ENCODE results near the gene SGCG.
"Not testable (repeated sequence)": the region's sequence is repeated elsewhere in the genome, so short reads cannot be mapped to it uniquely, and the experiment has no call there.

Gene SGCG

DNA sequence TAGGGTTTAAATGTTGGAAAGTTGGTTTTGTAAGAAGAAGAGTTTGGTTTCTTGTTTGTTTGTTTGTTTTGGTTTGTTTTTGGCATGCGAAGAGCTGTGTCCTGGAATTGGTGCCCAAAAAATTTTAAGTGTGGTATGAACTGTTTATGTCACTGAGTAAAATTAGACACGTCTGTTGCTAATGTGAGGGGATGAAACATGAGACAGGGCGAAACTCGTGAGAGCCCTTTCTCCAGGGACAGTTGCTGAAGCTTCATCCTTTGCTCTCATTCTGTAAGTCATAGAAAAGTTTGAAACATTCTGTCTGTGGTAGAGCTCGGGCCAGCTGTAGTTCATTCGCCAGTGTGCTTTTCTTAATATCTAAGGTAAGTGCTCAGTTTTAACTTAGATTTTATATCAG lies at the start of gene SGCG:
SGCG (plus strand) TSS at position 269 of the 400 bp plus-strand sequence. CDS start 22,716 bp downstream, outside the sequence.
- DNase-seq (ENCODE audit: low read depth in 2 of 2, low spot score in 1 of 2) = no peak

- DNase-seq (ENCODE audit: low read depth in 2 of 2, low spot score in 1 of 2) = no peak
These were observed 46.2 kb upstream of the SGCG start for GRCh38 chr13:23134542-23134941.

DNA sequence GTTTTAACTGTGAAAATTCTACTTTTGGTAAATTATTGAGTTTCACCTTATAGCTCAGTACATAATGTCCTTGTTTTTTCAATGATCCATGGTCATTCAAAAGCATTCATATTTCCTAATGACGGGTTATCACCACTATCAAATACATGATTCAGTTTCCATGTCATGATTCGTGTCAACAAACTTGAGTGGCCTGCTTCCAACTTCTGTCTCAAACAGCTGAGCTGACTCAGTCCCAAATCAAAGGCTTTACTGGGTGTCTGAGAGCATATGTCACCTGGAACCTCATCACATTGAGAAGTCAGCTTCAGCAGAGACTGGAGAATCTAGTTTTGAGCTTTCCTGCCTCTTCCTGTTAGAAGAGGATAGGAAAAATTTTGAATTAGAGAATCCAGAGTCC lies 40.3 kb upstream of the SGCG start:
- no peak for DNase-seq (ENCODE audit: low read depth in 2 of 2, low spot score in 1 of 2)

DNA sequence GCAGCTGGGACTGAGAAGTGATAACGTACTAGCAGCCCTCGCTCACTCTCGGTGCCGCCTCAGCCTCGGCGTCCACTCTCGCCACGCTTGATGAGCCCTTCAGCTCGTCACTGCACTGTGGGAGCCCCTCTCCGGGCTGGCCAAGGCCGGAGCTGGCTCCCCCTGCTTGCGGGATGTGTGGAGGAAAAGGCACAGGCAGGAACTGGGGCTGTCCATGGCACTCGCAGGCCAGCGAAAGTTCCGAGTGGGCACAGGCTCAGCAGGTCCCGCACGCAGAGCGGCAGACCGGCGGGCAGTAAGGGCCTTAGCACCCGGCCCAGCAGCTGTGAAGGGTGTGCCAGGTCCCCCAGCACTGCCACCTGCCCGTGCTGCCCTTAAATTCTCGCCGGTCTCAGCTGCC lies 38.8 kb upstream of the SGCG start:
- DNase-seq (ENCODE audit: low read depth in 2 of 2, low spot score in 1 of 2) = no peak

- not testable (repeated sequence) for DNase-seq (ENCODE audit: low read depth in 2 of 2, low spot score in 1 of 2)
These were observed 38.2 kb upstream of the SGCG start for GRCh38 chr13:23142607-23143006.

DNA sequence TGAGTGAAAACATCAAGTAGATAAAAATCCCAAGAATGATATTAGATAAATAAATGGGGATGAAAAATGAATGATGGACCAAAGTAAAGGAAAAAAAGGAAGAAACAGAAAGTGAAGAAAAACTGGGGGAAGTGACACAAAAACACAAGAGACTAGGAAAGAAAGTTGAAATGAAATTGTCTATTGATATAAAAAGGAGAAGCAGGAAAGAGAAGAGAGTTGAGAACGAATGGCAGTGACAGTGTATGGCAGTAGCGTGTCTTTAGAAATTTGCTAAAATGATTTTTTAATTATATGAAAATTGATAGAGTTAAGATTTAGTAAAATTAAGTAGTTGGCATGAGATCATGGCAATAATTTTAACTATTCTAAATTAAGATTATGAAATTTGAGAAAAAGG lies 36.3 kb upstream of the SGCG start:
- no peak for DNase-seq (ENCODE audit: low read depth in 2 of 2, low spot score in 1 of 2)

GRCh38 chr13:23146006-23146405 lies 34.8 kb upstream of the SGCG start:
- DNase-seq (ENCODE audit: low read depth in 2 of 2, low spot score in 1 of 2) = no peak

- DNase-seq (ENCODE audit: low read depth in 2 of 2, low spot score in 1 of 2) = no peak
These were observed 33.8 kb upstream of the SGCG start for GRCh38 chr13:23146811-23147625.

DNA sequence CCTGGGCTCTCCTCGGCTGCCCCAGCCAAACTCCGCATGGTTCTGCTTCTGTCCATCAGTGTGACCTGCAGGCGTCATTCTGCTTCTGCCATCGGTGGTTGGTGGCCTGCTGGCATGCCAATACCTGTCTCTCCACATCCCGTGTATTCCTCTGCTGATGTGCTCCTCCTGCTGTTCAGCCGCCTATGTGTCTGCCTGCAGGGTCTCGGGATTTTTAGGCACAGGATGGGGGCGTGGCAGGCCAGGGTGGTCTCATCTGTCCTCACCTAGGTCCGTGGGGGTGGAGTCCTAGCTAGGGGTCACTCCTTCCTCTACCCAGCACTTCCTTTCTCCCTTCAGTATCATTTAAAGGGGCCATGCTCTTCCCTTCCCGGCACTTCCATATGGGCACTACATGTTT lies 33.0 kb upstream of the SGCG start:
- DNase-seq (ENCODE audit: low read depth in 2 of 2, low spot score in 1 of 2) = no peak

DNA sequence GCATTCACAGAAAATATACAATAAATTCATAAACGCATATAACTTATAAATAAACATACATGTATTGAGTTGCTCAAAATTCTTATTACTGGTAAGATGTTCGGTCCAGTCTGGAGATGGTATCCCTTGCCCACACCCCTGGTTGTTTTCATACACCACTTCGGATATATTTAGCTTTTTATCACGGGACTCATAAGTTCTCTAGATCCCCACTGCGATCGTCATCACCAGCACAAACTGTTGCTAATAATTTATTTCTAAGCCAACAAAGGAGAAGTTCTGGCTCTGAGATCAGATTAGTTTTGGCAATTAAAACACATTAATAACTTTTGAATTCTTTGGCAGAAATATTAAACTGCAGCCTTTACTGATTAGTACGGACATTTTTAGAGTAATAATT lies 23.0 kb upstream of the SGCG start:
- no peak for DNase-seq (ENCODE audit: low read depth in 2 of 2, low spot score in 1 of 2)

- DNase-seq (ENCODE audit: low read depth in 2 of 2, low spot score in 1 of 2) = no peak
These were observed 21.5 kb upstream of the SGCG start for GRCh38 chr13:23159205-23159759.

- DNase-seq (ENCODE audit: low read depth in 2 of 2, low spot score in 1 of 2) = no peak
These were observed 20.8 kb upstream of the SGCG start for GRCh38 chr13:23159760-23160637.

GRCh38 chr13:23160638-23161480 lies 19.9 kb upstream of the SGCG start:
- no peak for DNase-seq (ENCODE audit: low read depth in 2 of 2, low spot score in 1 of 2)

- no peak for DNase-seq (ENCODE audit: low read depth in 2 of 2, low spot score in 1 of 2)
These were observed 19.3 kb upstream of the SGCG start for GRCh38 chr13:23161481-23161825.

- no peak for DNase-seq (ENCODE audit: low read depth in 2 of 2, low spot score in 1 of 2)
These were observed 4.9 kb upstream of the SGCG start for GRCh38 chr13:23175920-23176319.

- no peak for DNase-seq (ENCODE audit: low read depth in 2 of 2, low spot score in 1 of 2)
These were observed 1.4 kb downstream of the SGCG start for GRCh38 chr13:23182142-23182541.

- no peak for DNase-seq (ENCODE audit: low read depth in 2 of 2, low spot score in 1 of 2)
These were observed 2.5 kb downstream of the SGCG start for GRCh38 chr13:23183292-23183691.

- DNase-seq (ENCODE audit: low read depth in 2 of 2, low spot score in 1 of 2) = no peak
These were observed 4.8 kb downstream of the SGCG start for GRCh38 chr13:23185542-23185941.

DNA sequence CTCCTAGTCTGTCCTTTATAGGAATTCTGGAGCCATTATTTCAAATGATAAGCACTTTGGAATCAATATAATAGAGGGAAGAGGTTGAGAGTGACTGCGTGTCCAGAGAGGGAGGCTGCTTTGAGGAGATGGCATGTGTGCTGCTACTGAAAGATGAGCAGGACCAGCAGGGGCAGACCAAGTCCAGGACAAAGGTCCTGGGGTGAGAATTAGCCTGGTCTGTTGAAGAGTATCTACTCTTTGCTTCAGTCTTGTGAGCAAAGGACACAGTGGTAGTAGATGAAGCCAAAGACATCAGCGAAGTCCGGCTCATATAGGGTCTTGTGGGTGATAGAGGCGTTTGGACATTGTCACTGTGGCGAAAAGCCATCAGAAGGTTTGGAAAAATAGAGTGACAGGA lies 21.1 kb downstream of the SGCG start:
- DNase-seq (ENCODE audit: low read depth in 2 of 2, low spot score in 1 of 2) = no peak

DNA sequence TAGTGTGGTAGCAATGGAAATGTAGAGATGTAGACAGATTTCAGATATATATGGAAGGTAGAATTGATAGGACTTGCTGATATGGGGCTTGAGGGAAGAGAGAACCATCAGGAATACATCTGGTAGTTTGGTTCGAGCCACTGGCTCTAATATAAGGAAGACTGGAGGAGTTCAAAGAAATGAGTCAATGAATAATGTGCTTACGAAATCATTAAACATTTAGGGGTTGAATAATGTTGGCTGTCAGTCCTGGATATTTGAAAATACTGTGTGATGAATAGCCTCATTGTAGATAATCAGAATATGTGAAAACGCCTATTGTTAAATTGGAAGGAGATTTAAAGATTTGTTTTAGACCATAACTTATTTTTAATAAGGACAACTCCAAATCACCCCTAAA lies 21.6 kb downstream of the SGCG start:
- DNase-seq (ENCODE audit: low read depth in 2 of 2, low spot score in 1 of 2) = no peak

GRCh38 chr13:23203516-23203915 lies 22.7 kb downstream of the SGCG start:
- DNase-seq (ENCODE audit: low read depth in 2 of 2, low spot score in 1 of 2) = no peak

All from stimulated activated CD8-positive, alpha-beta memory T cell treated with anti-CD3 and anti-CD28 coated beads, Interleukin-4, amount 100 ng/mL, for 1 hour (primary cell).